ENCODE data around the gene GCLC. TPM values are rescaled to one million over a fixed set of nuclear protein-coding genes. Genes with fewer than 3 reads are reported as not detected.

The GCLC gene
- total and polyA plus RNA-seq, 10 of the 15 experiments (the other 5 are each of a cell fraction or from before 2014, with no cell fraction given) = 6.5 to 23.6 (median 12.5) TPM

- Histone ChIP-seq H3K9me3 (replicated peaks; ENCODE audit: control insufficient read depth, insufficient read depth, low read length) (no peaks in the 10 kb centered on the region), H3K36me3 (ENCODE audit: control insufficient read depth in 2 of 2, insufficient read depth in 2 of 2, low read length in 1 of 2) (peaks cover 0 to 3% of the 10 kb centered on the region in 2 experiments; a peak in 2 of 4 replicates), H3K4me2 (ENCODE audit: control insufficient read depth, insufficient read depth) (no peak overlapping the region), H2AFZ (ENCODE audit: control insufficient read depth, low read depth, low read length) (no peak overlapping the region), H3K4me1 (ENCODE audit: control insufficient read depth, insufficient read depth, low read length) (no peaks in the 10 kb centered on the region), H3K27me3 (replicated peaks in 1 of 2; ENCODE audit: control insufficient read depth in 2 of 2, insufficient read depth in 2 of 2, low read length in 1 of 2) (no peaks in the 10 kb centered on the region), H3K9ac (ENCODE audit: control insufficient read depth, insufficient read depth, low read length) (no peak overlapping the region), H3K79me2 (ENCODE audit: control insufficient read depth, insufficient read depth, low read length) (no peaks in the 10 kb centered on the region), H4K20me1 (ENCODE audit: control insufficient read depth, insufficient read depth) (no peaks in the 10 kb centered on the region), H3K27ac (ENCODE audit: control insufficient read depth, insufficient read depth) (no peak overlapping the region), H3K4me3 (no peak overlapping the region)
- BruUV-seq (replicated peaks) = no TSS peak
- WGBS (ENCODE audit: insufficient coverage, insufficient replicate concordance, low lambda C conversion rate, missing lambda C conversion rate) = 100% methylated on average over 1 of the region's 1 CpG
- ChIA-PET POLR2A (no interaction called here), RAD21 (ENCODE audit: unreplicated experiment) (no interaction called here), CTCF (interaction anchor here (1.3 to 1.7 kb wide), 4 partner anchors 14 to 127 kb away, joined by 3 to 11 read pairs (median 4); no protein-coding TSS in a partner anchor), SMC1A (ENCODE audit: uncharacterized antibody, unreplicated experiment) (interaction anchor here (1.2 to 1.6 kb wide), 3 partner anchors 13 to 204 kb away, joined by 3 to 7 read pairs (median 4); no protein-coding TSS in a partner anchor)
- in situ Hi-C loops (cut with MboI) (no loop called here), intact Hi-C loops (cut with micrococcal nuclease; ENCODE audit: unreplicated experiment) (no loop called here)
- DNase-seq (ENCODE audit: low read depth, low spot score) (no peak), ATAC-seq (no peak), FAIRE-seq (peak; percentile 31)
- TF ChIP-seq DPF2 (IDR thresholded peaks at IDR 0.05) (no peak), SRF (IDR thresholded peaks at IDR 0.05; ENCODE audit: low read depth in 2 of 2, low read length in 2 of 2) (no peak), YY1 (IDR thresholded peaks at IDR 0.05; ENCODE audit: low read depth, low read length) (no peak), JUNB (IDR thresholded peaks at IDR 0.05) (no peak), ZNF274 (IDR thresholded peaks at IDR 0.05; ENCODE audit: insufficient read depth, insufficient read length) (no peak), BMI1 (IDR thresholded peaks at IDR 0.05; ENCODE audit: borderline replicate concordance) (no peak), NBN (IDR thresholded peaks at IDR 0.05) (no peak), MEF2B (IDR thresholded peaks at IDR 0.05; ENCODE audit: partially characterized antibody, poor library complexity, severe bottlenecking) (no peak), SMAD5 (IDR thresholded peaks at IDR 0.05; ENCODE audit: low read depth) (no peak), IKZF1 (conservative IDR thresholded peaks at IDR 0.05) (no peak)
- TF ChIP-seq, protein P1, sequence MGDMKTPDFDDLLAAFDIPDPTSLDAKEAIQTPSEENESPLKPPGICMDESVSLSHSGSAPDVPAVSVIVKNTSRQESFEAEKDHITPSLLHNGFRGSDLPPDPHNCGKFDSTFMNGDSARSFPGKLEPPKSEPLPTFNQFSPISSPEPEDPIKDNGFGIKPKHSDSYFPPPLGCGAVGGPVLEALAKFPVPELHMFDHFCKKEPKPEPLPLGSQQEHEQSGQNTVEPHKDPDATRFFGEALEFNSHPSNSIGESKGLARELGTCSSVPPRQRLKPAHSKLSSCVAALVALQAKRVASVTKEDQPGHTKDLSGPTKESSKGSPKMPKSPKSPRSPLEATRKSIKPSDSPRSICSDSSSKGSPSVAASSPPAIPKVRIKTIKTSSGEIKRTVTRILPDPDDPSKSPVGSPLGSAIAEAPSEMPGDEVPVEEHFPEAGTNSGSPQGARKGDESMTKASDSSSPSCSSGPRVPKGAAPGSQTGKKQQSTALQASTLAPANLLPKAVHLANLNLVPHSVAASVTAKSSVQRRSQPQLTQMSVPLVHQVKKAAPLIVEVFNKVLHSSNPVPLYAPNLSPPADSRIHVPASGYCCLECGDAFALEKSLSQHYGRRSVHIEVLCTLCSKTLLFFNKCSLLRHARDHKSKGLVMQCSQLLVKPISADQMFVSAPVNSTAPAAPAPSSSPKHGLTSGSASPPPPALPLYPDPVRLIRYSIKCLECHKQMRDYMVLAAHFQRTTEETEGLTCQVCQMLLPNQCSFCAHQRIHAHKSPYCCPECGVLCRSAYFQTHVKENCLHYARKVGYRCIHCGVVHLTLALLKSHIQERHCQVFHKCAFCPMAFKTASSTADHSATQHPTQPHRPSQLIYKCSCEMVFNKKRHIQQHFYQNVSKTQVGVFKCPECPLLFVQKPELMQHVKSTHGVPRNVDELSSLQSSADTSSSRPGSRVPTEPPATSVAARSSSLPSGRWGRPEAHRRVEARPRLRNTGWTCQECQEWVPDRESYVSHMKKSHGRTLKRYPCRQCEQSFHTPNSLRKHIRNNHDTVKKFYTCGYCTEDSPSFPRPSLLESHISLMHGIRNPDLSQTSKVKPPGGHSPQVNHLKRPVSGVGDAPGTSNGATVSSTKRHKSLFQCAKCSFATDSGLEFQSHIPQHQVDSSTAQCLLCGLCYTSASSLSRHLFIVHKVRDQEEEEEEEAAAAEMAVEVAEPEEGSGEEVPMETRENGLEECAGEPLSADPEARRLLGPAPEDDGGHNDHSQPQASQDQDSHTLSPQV (IDR thresholded peaks at IDR 0.05) = no peak
- TF ChIP-seq, protein P2, sequence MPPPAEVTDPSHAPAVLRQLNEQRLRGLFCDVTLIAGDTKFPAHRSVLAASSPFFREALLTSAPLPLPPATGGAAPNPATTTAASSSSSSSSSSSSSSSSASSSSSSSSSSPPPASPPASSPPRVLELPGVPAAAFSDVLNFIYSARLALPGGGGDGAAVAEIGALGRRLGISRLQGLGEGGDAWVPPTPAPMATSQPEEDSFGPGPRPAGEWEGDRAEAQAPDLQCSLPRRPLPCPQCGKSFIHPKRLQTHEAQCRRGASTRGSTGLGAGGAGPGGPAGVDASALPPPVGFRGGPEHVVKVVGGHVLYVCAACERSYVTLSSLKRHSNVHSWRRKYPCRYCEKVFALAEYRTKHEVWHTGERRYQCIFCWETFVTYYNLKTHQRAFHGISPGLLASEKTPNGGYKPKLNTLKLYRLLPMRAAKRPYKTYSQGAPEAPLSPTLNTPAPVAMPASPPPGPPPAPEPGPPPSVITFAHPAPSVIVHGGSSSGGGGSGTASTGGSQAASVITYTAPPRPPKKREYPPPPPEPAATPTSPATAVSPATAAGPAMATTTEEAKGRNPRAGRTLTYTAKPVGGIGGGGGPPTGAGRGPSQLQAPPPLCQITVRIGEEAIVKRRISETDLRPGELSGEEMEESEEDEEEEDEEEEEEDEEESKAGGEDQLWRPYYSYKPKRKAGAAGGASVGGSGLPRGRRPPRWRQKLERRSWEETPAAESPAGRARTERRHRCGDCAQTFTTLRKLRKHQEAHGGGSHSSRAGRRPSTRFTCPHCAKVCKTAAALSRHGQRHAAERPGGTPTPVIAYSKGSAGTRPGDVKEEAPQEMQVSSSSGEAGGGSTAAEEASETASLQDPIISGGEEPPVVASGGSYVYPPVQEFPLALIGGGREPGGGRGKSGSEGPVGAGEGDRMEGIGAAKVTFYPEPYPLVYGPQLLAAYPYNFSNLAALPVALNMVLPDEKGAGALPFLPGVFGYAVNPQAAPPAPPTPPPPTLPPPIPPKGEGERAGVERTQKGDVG (CRISPR knock-in tag; IDR thresholded peaks at IDR 0.05) = no peak
These were observed 20.5 kb downstream of the GCLC start for GRCh38 chr6:53524455-53524815.

Data from GM12878 (cell line).